ENCODE results near the gene MYEOV.

Gene MYEOV

DNA sequence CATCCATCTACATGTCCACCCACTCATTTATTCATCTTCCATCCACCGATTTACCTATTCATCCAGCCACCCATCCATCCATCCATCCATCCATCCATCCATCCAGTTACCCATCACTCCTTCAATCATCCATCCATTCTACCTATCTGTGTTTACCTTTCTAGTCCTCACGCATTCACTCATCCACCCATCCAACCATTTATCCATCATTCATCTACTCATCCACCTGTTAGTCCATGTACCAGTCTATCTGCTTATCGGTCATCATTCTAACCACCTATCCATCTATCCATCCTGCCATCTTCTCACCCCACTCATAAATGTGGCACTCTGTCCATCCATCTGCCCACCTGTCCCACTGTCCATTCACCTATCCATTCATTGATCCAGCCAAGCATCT, 21.9 kb upstream of the MYEOV start:
- H3K27me3 ChIP-seq (ENCODE audit: low read length): no peaks in the 10 kb centered on the region
- TF ChIP-seq, protein P1, sequence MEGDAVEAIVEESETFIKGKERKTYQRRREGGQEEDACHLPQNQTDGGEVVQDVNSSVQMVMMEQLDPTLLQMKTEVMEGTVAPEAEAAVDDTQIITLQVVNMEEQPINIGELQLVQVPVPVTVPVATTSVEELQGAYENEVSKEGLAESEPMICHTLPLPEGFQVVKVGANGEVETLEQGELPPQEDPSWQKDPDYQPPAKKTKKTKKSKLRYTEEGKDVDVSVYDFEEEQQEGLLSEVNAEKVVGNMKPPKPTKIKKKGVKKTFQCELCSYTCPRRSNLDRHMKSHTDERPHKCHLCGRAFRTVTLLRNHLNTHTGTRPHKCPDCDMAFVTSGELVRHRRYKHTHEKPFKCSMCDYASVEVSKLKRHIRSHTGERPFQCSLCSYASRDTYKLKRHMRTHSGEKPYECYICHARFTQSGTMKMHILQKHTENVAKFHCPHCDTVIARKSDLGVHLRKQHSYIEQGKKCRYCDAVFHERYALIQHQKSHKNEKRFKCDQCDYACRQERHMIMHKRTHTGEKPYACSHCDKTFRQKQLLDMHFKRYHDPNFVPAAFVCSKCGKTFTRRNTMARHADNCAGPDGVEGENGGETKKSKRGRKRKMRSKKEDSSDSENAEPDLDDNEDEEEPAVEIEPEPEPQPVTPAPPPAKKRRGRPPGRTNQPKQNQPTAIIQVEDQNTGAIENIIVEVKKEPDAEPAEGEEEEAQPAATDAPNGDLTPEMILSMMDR (IDR thresholded peaks at IDR 0.05; ENCODE audit: insufficient read depth, low read length, poor library complexity, severe bottlenecking): no peak
- no peak for TF ChIP-seq EZH2phosphoT487 (conservative IDR thresholded peaks at IDR 0.05; ENCODE audit: low read length)

DNA sequence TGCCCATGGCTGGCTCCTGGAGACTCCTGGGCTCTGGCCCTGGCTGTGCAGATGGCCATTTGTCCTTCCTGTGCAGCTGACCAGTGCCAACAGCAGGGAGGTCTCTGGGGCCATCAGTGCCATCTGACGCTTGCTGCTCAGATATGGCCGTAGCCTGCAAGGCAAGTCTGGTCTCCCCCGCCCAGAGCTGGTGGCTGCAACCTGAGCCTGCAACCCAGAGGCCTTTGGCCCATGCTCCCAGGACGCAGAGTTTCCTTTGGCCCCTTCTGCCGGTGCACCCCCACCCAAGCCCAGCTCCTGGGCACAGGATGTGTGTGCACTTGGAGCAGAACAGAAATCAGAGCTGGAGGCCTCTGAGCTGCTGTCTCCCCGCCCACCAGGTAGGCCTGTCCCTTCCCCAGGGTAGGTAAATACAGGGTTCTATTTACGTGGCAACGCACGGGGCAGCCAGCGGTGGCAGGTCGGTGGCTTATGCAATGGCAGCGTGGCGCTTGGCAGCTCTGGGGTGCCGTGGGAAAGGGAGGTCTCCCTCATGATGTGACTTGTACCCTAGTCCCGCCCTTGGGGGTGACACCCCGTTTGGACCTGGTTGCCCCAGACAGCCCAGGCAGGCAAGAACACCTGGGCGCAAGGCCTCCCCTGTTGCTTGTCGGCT, 21.0 kb upstream of the MYEOV start:
- Histone ChIP-seq H4K20me1 (ENCODE audit: low read depth, low read length) (no peaks in the 10 kb centered on the region), H3F3A (ENCODE audit: insufficient read depth) (no peaks in the 10 kb centered on the region), H3K4me3 (ENCODE audit: insufficient read depth, low read length, poor library complexity, severe bottlenecking) (no peak overlapping the region), H3K4me2 (ENCODE audit: low read depth, low read length, poor library complexity, severe bottlenecking) (no peak overlapping the region), H2AFZ (ENCODE audit: low read depth, low read length, severe bottlenecking) (no peak overlapping the region), H3K79me2 (ENCODE audit: insufficient read depth, low read length) (no peaks in the 10 kb centered on the region), H3K9me3 (ENCODE audit: insufficient read depth, low read length) (no peaks in the 10 kb centered on the region), H3K27me3 (ENCODE audit: low read length) (no peaks in the 10 kb centered on the region), H3K9me2 (replicated peaks; ENCODE audit: insufficient read depth, low read length) (no peaks in the 10 kb centered on the region), H3K36me3 (ENCODE audit: low read length) (no peaks in the 10 kb centered on the region), H3K9ac (ENCODE audit: low read length) (no peak overlapping the region), H3K27ac (ENCODE audit: low read depth, low read length) (no peak overlapping the region)
- TF ChIP-seq, protein P1 (IDR thresholded peaks at IDR 0.05; ENCODE audit: insufficient read depth, low read length, poor library complexity, severe bottlenecking): no peak

More for the DNA sequence above, 21.9 kb upstream of the MYEOV start:
- Histone ChIP-seq H3K27ac (ENCODE audit: low read depth, low read length) (no peak overlapping the region), H3K36me3 (ENCODE audit: low read length) (no peaks in the 10 kb centered on the region), H3K9me3 (ENCODE audit: insufficient read depth, low read length) (no peaks in the 10 kb centered on the region), H2AFZ (ENCODE audit: low read depth, low read length, severe bottlenecking) (no peak overlapping the region), H3F3A (ENCODE audit: insufficient read depth) (no peaks in the 10 kb centered on the region), H4K20me1 (ENCODE audit: low read depth, low read length) (no peaks in the 10 kb centered on the region), H3K4me2 (ENCODE audit: low read depth, low read length, poor library complexity, severe bottlenecking) (no peak overlapping the region), H3K9me2 (replicated peaks; ENCODE audit: insufficient read depth, low read length) (no peaks in the 10 kb centered on the region), H3K9ac (ENCODE audit: low read length) (no peak overlapping the region), H3K4me3 (ENCODE audit: insufficient read depth, low read length, poor library complexity, severe bottlenecking) (no peak overlapping the region), H3K79me2 (ENCODE audit: insufficient read depth, low read length) (no peaks in the 10 kb centered on the region)

- H2AFZ ChIP-seq (ENCODE audit: low read depth, low read length, severe bottlenecking): no peak overlapping the region
- H3K79me2 ChIP-seq (ENCODE audit: insufficient read depth, low read length): no peaks in the 10 kb centered on the region
- H3K9me3 ChIP-seq (ENCODE audit: insufficient read depth, low read length): no peaks in the 10 kb centered on the region
- no peaks in the 10 kb centered on the region for H3F3A ChIP-seq (ENCODE audit: insufficient read depth)
- H3K9me2 ChIP-seq (replicated peaks; ENCODE audit: insufficient read depth, low read length): no peaks in the 10 kb centered on the region
- no peak overlapping the region for H3K27ac ChIP-seq (ENCODE audit: low read depth, low read length)
- H4K20me1 ChIP-seq (ENCODE audit: low read depth, low read length): no peaks in the 10 kb centered on the region
- H3K27me3 ChIP-seq (ENCODE audit: low read length): no peaks in the 10 kb centered on the region
- no peak overlapping the region for H3K4me2 ChIP-seq (ENCODE audit: low read depth, low read length, poor library complexity, severe bottlenecking)
- H3K4me3 ChIP-seq (ENCODE audit: insufficient read depth, low read length, poor library complexity, severe bottlenecking): no peak overlapping the region
- no peak overlapping the region for H3K9ac ChIP-seq (ENCODE audit: low read length)
- no peaks in the 10 kb centered on the region for H3K36me3 ChIP-seq (ENCODE audit: low read length)
- TF ChIP-seq, protein P1 (IDR thresholded peaks at IDR 0.05; ENCODE audit: insufficient read depth, low read length, poor library complexity, severe bottlenecking): no peak
- TF ChIP-seq EZH2phosphoT487 (conservative IDR thresholded peaks at IDR 0.05; ENCODE audit: low read length): no peak
Observed at GRCh38 chr11:69273571-69273970, 20.4 kb upstream of the MYEOV start.
